GM06990 (cell line): ENCODE measurements around the gene NOXRED1.
"Not testable (repeated sequence)": the region's sequence is repeated elsewhere in the genome, so short reads cannot be mapped to it uniquely, and the experiment has no call there.

ENCODE experiments used
- DNase-seq: peaks from one replicate; pipeline ENCODE4 v3.0.0-alpha.2; 2011; ENCODE audit not compliant: insufficient read length; ENCODE audit errors: extremely low read depth
- H3K27me3 ChIP-seq: replicated peaks from 2 replicates; pipeline ENCODE4 v1.6.0; 2011; ENCODE audit warnings: low read length; ENCODE audit not compliant: control insufficient read depth, insufficient read depth
- H3K36me3 ChIP-seq: 2 replicates; pipeline ENCODE4 v1.5.1; 2011; ENCODE audit warnings: low read length; ENCODE audit not compliant: control insufficient read depth, insufficient read depth
- H3K4me3 ChIP-seq: replicated peaks from 2 replicates; pipeline ENCODE4 v1.5.1; 2011; ENCODE audit warnings: low read depth, mild to moderate bottlenecking, control low read depth, low read length
- TF ChIP-seq, protein P1 (sequence below): IDR thresholded peaks from 2 replicates; pipeline ENCODE4 v1.5.1; 2011; ENCODE audit warnings: low read length, control low read depth, mild to moderate bottlenecking, inconsistent platforms; ENCODE audit not compliant: insufficient read depth, poor library complexity, severe bottlenecking

Gene NOXRED1

DNA sequence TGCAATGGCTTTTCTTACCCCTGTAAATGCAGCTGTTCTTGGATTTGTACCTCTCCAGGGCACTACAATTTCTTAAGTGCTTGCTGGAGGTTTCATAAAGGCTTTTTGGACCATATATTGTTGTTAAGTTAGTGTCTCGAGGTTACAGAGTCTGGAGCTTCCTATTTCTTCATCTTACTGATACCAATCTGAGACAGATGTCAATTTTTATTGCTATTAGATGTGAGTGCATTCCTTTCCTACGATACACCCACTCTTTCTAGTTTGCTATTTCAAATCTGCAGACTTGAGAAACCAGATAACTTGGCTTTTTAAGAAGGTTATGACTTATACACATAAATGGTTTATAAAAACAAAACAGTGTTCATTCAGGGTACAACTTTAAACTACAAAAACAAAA lies 2.1 kb downstream of the NOXRED1 start:
- Histone ChIP-seq H3K4me3 (no peak overlapping the region), H3K36me3 (peaks cover 15% of the 10 kb centered on the region), H3K27me3 (no peaks in the 10 kb centered on the region)
- TF ChIP-seq, protein P1, sequence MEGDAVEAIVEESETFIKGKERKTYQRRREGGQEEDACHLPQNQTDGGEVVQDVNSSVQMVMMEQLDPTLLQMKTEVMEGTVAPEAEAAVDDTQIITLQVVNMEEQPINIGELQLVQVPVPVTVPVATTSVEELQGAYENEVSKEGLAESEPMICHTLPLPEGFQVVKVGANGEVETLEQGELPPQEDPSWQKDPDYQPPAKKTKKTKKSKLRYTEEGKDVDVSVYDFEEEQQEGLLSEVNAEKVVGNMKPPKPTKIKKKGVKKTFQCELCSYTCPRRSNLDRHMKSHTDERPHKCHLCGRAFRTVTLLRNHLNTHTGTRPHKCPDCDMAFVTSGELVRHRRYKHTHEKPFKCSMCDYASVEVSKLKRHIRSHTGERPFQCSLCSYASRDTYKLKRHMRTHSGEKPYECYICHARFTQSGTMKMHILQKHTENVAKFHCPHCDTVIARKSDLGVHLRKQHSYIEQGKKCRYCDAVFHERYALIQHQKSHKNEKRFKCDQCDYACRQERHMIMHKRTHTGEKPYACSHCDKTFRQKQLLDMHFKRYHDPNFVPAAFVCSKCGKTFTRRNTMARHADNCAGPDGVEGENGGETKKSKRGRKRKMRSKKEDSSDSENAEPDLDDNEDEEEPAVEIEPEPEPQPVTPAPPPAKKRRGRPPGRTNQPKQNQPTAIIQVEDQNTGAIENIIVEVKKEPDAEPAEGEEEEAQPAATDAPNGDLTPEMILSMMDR: no peak
- DNase-seq: no peak

DNA sequence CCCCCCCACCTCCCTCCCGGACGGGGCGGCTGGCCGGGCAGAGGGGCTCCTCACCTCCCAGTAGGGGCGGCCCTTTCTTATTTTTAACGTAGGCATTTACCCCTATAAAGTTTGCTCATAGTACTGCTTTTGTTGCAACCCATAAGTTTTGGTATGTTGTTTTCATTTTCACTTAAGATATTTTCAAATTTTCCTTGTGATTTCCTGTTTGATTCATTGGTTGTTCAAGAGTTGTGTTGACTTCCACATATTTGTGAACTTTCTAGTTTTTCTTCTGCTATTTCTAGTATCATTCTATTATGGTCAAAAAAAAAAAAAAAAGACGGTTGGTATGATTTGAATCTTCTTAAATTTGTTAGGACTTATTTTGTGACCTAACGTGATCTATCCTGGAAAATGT lies 6.5 kb downstream of the NOXRED1 start:
- H3K36me3 ChIP-seq: no peaks in the 10 kb centered on the region
- no peak for DNase-seq
- H3K27me3 ChIP-seq: no peaks in the 10 kb centered on the region
- no peak overlapping the region for H3K4me3 ChIP-seq
- TF ChIP-seq, protein P1: no peak

DNA sequence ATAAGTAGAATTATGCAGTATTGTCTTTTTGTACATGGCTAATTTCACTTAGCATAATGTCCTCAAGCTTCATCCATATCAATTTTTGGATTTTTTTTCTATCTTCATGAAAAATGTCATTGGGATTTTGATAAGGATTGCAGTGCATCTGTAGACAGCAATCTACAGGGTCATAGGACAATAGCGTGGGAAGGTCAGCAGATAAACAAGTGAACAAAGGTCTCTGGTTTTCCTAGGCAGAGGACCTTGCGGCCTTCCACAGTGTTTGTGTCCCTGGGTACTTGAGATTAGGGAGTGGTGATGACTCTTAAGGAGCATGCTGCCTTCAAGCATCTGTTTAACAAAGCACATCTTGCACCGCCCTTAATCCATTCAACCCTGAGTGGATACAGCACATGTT lies 7.2 kb downstream of the NOXRED1 start:
- H3K27me3 ChIP-seq, H3K36me3 ChIP-seq, H3K4me3 ChIP-seq, DNase-seq: not testable (repeated sequence)

DNA sequence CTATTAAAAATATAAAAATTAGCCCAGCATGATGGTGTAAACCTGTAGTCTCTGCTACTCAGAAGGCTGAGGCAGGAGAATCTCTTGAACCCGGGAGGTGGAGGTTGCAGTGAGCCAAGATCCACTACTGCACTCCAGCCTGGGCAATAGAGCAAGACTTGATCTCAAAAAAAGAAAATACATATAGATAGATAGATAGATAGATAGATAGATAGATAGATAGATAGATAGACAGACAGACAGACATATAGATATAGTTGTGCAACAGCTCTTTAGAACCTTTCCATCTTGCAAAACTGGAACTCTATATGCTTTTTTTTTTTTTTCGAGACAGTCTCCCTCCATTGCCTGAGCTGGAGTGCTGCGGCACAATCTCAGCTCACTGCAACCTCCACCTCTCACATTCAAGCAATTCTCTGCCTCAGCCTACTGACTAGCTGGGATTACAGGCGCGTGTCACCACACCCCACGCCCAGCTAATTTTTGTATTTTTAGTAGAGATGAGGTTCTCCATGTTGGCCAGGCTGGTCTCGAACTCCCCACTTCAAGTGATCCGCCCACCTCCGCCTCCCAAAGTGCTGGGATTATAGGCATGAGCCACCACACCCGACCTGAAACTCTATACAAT lies 7.8 kb downstream of the NOXRED1 start:
- not testable (repeated sequence) for H3K36me3 ChIP-seq, H3K27me3 ChIP-seq, DNase-seq, H3K4me3 ChIP-seq

DNA sequence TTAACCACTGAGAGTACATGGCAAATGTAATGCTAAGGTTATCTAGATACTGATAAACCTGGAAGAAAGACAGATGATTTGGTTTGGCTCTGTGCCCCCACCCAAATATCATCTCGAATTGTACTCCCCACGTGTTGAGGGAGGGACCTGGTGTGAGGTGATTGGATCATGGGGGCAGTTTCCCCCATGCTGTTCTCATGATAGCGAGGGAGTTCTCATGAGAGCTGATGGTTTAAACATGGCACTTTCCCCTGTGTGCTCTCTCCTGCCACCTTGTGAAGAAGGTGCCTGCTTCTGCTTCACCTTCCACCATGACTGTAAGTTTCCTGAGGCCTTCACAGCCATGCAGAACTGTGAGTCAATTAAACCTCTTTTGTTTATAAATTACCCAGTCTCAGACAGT lies 14.2 kb downstream of the NOXRED1 start:
- H3K36me3 ChIP-seq: no peaks in the 10 kb centered on the region
- TF ChIP-seq, protein P1: peak; percentile 36
- H3K4me3 ChIP-seq: no peak overlapping the region
- H3K27me3 ChIP-seq: no peaks in the 10 kb centered on the region
- peak; percentile 1 for DNase-seq

DNA sequence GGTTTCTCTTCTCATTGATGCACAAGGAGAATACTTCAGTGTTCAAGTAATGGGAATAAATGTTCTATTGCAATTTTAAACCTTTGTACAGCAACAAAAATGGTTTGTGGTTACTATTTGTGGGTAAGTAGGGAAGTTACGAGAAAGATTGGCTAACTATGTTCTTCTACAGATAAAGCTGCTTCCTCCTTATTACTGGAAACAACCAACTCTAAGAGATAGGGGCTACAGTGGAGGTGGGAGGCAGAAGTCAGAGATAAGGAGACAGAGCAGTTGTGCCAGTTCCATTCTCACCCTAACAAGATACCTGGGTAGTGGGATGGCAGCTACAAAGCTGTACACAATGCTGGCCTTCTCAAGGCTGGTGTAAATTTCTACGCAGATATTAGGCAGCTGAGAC lies 16.2 kb downstream of the NOXRED1 start:
- no peak for DNase-seq
- Histone ChIP-seq H3K27me3 (no peaks in the 10 kb centered on the region), H3K4me3 (no peak overlapping the region), H3K36me3 (no peaks in the 10 kb centered on the region)
- TF ChIP-seq, protein P1: no peak

DNA sequence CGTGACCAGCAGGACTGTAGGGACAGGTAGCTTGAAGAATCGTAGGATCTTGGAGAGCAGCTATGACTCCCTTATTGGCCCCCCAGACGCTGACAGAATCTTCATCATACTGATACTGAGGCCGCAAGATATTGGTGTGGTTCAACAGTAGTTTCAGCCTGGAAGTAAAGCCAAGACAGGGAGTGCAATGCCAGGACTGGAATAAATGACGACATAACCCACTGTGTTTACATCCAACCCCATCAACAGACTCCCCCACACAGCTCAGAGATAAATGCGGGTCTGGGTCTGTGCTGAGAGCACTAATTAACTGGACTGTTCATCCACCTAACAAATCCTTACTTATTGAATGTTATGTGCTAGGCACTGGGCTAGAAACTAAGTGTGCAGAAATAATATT lies 16.6 kb downstream of the NOXRED1 start:
- no peak overlapping the region for H3K4me3 ChIP-seq
- TF ChIP-seq, protein P1: no peak

More for the DNA sequence above, 16.6 kb downstream of the NOXRED1 start:
- DNase-seq: no peak
- Histone ChIP-seq H3K36me3 (no peaks in the 10 kb centered on the region), H3K27me3 (no peaks in the 10 kb centered on the region)
